HEK293T (cell line): ENCODE measurements around the gene CEACAM4.

Experiments
- ARNT ChIP-seq: fragments of 450-650 bp; IDR thresholded peaks from 2 replicates; pipeline ENCODE4 v1.6.1; 2017; ENCODE audit warnings: mild to moderate bottlenecking
- BHLHE40 ChIP-seq: fragments of 450-650 bp; IDR thresholded peaks from 2 replicates; pipeline ENCODE4 v1.6.1; 2016; ENCODE audit warnings: mild to moderate bottlenecking, moderate library complexity, borderline replicate concordance
- ELF4 ChIP-seq: fragments of 450-650 bp; IDR thresholded peaks from 2 replicates; pipeline ENCODE4 v1.6.1; 2017; ENCODE audit warnings: antibody characterized with exemption
- FOXA1 ChIP-seq: fragments of 450-650 bp; IDR thresholded peaks from 2 replicates; pipeline ENCODE4 v1.6.1; 2016; ENCODE audit warnings: mild to moderate bottlenecking
- FOXK2 ChIP-seq: fragments of 450-650 bp; IDR thresholded peaks from 2 replicates; pipeline ENCODE4 v1.6.1; 2016; ENCODE audit warnings: mild to moderate bottlenecking
- FOXM1 ChIP-seq: fragments of 450-650 bp; IDR thresholded peaks from 2 replicates; pipeline ENCODE4 v1.6.1; 2017; ENCODE audit warnings: mild to moderate bottlenecking, borderline replicate concordance
- HDGF ChIP-seq: fragments of 450-650 bp; IDR thresholded peaks from 2 replicates; pipeline ENCODE4 v1.6.1; 2017; ENCODE audit warnings: antibody characterized with exemption, borderline replicate concordance
- L3MBTL2 ChIP-seq: fragments of 450-650 bp; conservative IDR thresholded peaks from 2 replicates; pipeline ENCODE4 v1.6.1; 2016; ENCODE audit warnings: mild to moderate bottlenecking
- LEF1 ChIP-seq: fragments of 450-650 bp; IDR thresholded peaks from 2 replicates; pipeline ENCODE4 v1.6.1; 2017; ENCODE audit warnings: mild to moderate bottlenecking, borderline replicate concordance
- SP1 ChIP-seq: fragments of 450-650 bp; IDR thresholded peaks from 2 replicates; pipeline ENCODE4 v1.6.1; 2017
- SUZ12 ChIP-seq: fragments of 450-650 bp; IDR thresholded peaks from 2 replicates; pipeline ENCODE4 v1.6.1; 2016; ENCODE audit warnings: mild to moderate bottlenecking
- TARDBP ChIP-seq: fragments of 450-650 bp; IDR thresholded peaks from 2 replicates; pipeline ENCODE4 v1.6.1; 2016
- ZNF384 ChIP-seq: fragments of 450-650 bp; IDR thresholded peaks from 2 replicates; pipeline ENCODE4 v1.6.1; 2016
- TF ChIP-seq, protein P1 (sequence below): fragments of 450-650 bp; IDR thresholded peaks from 2 replicates; pipeline ENCODE4 v1.6.1; 2016

DNA sequence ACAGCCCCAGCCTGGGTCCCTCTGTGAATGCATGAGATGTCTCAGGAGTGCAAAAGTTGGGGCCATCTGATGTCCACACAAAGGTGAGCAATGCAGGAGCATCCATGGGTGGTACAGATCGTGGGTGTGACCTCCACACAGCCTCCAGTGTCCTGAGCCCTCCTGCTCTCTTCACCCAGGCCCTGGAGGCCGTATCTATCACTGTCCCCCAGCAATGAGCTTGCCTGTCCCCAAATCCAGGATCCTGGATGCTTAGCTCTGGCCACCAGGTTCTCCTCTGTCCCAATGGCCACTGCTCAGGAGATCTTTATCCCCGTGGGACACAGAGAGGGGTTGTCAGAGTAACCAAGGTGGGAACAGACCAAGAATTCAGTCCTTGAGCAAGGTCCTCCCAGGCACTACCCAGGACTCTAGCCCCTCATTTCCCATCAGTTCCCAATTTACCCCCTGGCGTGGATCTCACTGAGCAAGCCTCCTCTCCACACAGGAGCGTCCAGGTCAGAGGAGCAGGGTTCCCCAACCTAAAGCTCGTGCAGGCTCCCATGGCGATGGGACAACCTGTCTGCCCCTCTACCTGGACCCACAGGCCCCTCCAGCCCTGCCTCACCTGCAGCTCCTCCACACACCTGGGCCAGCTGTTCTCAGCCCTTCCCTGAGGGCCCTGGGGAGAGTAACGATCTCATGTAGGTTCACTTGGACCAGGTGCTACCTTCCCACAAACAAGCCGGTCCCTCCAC is 39.6 kb downstream of the CEACAM4 start:
- no peak for TF ChIP-seq ZNF384
- TF ChIP-seq HDGF = no peak
- TF ChIP-seq SUZ12 = no peak
- TF ChIP-seq, protein P1, sequence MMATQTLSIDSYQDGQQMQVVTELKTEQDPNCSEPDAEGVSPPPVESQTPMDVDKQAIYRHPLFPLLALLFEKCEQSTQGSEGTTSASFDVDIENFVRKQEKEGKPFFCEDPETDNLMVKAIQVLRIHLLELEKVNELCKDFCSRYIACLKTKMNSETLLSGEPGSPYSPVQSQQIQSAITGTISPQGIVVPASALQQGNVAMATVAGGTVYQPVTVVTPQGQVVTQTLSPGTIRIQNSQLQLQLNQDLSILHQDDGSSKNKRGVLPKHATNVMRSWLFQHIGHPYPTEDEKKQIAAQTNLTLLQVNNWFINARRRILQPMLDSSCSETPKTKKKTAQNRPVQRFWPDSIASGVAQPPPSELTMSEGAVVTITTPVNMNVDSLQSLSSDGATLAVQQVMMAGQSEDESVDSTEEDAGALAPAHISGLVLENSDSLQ = no peak
- no peak for TF ChIP-seq TARDBP
- TF ChIP-seq FOXM1 = no peak
- TF ChIP-seq SP1 = no peak
- no peak for TF ChIP-seq BHLHE40
- TF ChIP-seq ARNT = no peak
- no peak for TF ChIP-seq ELF4
- no peak for TF ChIP-seq L3MBTL2
- TF ChIP-seq FOXA1 = no peak
- no peak for TF ChIP-seq LEF1
- TF ChIP-seq FOXK2 = no peak
